HS-27A (cell line): ENCODE results near the gene POR.
"Not testable (repeated sequence)": the region's sequence is repeated elsewhere in the genome, so short reads cannot be mapped to it uniquely, and the experiment has no call there.

Source experiments
- DNase-seq: peaks from one replicate; pipeline ENCODE4 v3.0.0-alpha.2; 2012; ENCODE audit warnings: low read depth, missing footprints

Gene POR

DNA sequence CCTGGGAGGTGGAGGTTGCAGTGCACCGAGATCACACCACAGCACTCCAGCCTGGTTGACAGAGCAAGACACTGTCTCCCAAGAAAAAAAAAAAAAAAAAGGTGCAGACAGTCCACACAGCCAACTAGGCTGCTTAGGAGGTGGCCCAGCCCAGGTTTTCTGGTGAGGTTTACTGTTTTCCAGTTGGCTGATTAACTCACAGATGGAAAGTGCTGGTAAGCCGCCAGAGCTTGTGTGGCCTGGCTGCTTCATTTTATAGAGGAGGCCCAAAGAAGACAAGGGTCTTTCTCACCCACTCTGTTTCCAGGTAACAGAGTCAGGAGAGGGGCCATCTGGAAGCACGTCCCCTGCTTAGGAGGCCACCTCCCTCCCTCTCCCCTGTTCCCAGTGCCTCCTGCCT is 29.9 kb upstream of the POR start:
- DNase-seq: no peak

DNA sequence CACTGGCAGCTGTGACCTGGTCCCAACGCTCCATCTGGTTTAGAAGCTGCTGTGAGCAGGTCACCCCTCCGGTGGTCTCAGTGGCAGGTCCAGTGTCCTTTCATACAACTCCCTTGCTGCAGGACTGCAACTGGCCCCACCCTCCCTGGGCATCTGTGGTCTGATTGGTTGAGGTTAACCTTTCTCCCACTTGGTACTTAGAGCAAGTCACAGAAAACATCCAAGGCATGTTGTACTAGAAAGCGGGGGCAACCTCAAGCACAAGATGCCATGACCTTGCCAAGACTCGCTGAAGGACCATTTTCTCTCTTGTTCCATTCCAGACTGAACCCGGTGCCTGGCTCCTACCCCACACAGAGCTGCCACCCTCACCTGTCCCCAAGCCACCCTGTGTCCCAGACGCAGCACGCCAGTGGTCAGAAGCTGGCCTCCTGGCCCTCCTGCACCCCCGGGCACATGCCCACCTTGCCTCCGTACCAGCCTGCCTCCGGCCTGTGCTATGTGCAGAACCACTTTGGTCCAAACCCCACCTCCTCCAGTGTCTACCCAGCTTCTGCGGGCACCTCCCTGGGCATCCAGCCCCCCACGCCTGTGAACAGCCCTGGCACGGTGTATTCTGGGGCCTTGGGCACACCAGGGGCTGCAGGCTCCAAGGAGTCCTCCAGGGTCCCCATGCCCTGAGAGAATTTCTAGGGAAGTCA is 27.1 kb upstream of the POR start:
- no peak for DNase-seq

DNA sequence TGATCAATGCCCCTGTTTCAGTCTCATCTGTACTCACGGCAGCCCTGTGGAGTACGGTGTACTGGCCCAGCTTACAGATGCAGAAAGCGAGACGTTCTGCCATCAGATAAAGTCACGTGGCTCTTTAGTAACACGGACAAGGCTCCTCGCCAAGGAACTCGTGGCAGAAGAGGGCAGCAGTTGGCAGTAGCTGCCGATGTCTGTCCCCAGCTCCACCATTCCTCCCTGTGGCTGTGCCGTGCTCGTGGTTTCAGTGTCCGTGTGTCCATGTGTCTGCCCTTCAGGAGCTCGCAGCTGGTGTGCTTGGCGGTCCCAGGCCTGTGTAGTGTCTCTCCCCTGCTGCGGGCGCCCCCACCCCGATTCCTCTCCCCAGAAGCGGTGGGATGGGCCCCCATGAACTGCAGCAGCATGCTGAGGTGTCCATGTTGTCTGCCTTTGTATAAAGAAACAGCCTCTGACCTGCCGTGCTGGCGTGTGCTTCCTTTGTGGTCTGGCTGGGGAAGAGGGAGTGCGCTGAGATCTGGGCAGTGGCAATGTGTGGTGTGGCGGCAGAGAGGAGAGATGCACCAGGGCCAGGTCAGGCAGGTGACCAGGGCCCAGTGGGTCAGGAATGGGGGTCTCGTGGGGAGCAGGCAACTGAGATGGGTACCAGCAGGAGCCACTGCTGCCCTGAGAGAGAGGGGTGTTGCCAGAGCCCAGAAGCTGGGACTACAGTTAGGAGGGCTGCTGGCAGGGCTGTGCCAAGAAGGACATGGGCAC is 26.3 kb upstream of the POR start:
- DNase-seq: no peak

DNA sequence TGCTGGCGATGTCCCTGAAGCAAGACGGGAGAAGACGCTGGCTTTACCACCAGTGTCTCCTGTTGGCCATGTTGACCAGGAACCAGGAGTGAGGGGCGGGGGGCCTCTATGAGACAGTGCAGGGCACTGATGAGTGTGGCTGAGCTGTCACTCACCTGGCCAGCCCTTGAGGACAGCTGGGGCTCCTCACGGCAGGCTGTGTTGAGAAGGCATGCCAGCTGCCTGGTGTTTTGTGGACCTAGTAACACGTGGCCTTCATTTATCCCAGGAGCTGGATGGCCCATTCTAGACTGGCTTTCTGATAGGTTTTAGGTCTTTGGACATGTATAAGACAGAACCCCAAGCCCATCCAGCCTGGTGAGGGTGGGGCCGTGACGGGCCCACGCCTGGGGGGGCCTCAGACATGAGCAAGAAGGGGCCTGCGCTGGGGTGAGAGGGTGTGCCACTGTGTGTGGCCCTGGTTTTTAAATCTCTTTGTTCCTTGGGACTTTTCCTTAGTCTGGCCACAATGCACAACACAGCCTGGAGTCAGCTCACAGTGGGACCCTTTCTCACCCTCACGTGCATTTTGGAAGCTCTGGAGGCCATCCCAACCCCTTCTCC is 25.6 kb upstream of the POR start:
- DNase-seq: no peak

DNA sequence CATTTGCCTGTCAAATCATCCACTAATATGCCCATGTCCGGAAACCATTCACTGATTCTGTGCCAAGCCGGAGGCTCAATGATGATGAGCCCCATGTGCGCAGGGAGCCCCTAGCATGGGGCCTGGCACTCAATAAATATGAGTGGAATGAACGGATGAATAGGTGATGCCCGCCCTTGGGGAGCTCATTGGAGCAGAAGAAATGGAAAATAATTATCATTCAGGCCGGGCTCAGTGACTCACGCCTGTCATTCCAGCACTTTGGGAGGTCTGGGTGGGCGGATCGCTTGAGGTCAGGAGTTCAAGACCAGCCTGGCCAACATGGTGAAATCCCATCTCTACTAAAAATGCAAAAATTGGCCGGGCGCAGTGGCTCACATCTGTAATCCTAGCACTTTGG is 25.1 kb upstream of the POR start:
- no peak for DNase-seq

DNA sequence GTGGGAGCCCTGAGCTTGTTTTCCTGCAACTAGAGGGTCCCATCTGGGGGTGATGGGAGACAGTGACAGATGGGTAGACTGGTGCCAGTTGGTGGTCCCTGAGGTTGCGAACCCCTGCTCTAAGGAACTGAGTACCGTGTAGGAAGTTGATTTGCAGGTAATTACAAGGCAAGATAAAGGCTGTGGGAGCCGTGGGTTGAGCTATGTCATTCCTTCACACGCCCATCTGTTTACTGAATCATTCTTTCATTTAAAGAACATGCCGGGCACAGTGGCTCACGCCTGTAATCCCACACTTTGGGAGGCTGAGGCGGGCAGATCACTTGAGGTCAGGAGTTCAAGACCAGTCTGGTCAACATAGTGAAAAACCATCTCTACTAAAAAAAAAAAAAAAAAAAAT is 23.7 kb upstream of the POR start:
- not testable (repeated sequence) for DNase-seq

DNA sequence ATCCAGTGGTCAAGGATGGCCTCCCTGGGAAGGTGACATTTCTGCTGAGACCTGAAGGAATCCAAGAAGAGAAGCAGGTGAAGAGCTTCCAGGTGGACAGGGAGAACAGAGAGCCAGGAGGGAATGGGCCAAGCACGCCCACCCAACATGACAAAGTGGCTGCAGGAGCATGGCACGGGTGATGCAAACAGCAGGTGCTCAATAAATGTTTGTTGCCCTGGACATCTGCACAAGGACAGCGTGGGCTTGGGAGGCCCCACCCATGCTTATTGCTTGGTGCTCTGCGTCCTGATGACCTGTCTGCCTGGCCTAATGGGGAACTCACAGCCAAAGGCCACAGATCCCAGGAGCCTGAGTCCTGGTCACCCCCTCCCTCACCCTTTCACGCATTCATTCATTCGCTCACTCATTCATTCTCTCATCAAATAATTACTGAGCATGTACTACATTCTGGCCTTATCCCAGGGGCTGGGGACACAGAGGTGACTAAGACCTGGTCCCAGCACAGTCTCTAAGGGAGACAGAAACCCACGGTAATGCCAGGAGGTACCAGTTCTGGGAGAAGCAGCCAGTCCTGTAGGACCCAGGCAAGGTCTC is 23.0 kb upstream of the POR start:
- no peak for DNase-seq

DNA sequence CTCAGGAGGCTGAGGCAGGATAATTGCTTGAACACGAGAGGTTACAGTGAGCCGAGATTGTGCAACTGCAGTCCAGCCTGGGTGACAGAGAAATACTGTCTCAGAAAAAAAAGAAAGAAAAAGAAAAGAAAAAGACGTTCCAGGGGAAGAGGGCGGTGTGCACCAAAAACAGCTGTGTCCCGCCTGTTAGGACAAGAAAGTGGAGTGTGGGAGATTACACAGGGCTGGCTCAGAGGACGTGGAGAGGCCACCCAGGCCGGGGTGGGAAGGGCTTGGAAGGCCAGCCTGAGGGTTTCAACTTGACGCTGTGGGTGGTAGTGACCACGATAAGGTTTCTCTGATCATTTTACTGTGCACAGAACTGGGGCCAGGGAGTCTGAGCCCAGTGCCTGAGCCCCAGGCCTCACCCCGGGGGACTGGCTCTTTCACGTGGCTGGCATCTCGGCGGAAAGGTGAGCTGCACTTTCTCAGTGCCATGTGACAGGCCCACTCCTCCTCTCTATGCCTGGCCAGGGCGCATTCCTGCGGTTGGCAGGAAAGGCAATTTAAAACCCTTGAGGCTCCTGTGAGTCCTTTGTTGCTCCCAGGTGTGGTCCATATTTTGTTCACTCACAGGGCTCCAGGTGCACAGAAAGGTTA is 22.2 kb upstream of the POR start:
- DNase-seq: no peak

DNA sequence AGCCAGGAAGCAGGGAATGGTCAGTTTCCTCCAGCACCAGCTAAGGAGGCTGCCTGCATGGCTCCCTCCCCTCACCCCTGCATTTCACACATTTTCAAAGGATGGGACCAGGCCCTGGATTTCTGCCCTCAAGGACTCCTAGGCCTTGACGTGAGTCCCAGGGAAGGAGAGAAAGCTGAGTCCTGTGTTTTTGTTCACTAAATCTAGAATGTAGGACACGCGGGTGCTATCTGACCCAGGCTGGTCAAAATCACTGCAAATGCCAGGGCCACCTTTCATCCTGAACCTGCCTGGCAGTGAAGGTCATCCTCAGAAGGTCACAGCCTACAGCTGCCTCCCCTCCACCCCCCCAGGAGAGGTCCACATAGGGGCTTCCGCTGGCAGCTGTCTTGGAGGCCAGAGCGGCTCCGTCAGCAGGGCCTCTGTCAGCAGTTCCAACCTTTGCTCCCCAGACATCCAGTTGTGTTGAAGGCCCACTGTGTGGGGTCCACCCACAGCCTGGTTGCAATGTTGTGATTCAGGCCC is 18.1 kb upstream of the POR start:
- no peak for DNase-seq

DNA sequence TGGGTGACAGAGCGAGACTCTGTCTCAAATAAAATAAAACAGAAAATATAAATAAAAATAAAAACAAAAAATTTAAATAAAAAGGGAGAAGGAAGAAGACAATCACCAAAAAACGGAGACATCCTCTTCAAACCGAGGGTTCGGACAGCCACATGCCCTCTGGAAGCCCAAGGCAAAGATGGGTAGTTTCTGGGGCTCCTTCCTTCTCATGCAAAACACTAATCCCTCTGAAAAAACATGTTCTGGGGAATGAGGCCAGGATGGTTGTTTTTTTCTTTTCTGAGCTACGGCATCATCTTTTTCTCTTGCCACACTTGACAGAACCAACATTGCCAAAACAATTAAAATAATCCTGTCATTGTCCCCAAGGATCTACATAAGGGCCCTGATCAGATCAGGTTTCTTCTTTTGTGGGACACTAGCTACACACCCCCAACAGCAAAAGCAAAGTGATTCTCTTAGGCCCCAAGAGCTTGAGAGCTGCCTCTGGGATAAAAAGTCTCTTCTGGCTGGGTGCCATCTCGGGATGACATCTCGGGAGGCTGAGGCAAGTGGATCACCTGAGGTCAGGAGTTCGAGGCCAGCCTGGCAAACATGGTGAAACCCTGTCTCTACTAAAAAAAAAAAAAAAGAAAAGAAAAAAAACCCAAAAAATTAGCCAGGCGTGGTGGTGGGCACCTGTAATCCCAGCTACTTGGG is 14.2 kb upstream of the POR start:
- no peak for DNase-seq

DNA sequence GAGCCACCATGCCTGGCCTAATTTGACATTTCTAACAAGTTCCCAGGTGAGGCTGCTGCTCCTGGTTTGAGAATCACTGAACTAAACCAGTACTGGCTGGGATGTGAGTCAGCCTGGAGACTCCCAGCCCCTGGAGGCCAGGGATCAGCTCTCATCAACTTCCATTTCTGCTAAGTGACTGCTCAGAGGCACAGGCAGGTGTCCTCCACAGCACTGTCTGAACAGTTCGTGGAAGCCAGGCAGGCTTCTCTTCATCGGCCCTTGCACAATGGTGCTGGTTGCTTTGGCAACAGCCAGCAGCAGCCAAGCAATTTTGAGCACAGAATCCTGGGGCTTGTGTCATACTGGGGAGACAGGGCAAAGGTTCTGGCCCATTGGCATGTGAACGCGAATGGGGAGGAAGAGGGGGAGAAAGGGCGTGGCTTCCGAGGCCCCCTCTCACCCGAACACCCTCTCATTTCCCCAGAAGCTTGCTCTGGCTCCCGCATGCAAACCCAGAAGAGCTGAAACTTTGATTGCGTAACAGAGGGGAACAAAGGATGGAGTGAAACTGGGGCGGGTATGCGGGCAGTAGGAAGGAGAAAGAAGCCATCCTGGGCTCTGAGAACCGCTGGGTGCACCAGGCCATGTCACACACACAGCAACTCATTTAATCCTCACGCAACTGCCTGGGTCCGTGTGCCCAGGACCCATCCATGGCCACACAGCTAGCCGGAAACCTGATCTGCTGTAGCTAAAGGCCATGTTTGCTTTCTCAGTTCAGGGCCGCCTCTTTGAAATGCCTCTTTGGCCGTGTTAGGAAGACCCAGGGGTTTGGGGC is 9.0 kb upstream of the POR start:
- DNase-seq: no peak

DNA sequence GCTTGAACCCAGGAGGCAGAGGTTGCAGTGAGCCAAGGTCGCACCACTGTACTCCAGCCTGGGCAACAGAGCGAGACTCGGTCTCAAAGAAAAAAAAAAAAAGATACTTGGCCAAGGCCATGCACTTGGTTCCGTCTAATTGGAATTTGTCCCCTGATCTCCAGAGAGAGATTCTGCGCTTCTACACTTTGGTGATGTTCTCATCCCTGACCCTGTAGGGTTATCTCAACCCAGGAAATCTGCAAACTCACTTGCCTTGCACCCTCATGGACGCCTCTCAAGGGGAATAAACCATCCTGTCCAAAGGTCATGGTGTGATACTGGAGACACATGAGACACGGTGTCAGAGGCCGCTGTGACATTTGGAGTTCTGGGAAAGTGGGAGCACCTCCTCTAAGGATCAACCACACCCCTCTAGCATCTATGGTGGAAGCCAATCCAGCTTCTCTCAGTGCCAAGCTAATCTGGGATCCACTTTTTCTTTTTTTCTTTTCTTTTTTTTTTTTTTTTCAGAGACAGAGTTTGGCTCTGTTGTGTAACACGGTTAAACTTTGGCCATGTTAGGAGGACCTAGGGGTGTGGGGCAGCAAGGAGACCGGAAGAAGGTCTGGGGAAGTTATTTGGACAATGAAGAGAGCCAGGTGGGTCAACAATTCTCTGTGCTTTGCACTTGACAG is 7.8 kb upstream of the POR start:
- no peak for DNase-seq

DNA sequence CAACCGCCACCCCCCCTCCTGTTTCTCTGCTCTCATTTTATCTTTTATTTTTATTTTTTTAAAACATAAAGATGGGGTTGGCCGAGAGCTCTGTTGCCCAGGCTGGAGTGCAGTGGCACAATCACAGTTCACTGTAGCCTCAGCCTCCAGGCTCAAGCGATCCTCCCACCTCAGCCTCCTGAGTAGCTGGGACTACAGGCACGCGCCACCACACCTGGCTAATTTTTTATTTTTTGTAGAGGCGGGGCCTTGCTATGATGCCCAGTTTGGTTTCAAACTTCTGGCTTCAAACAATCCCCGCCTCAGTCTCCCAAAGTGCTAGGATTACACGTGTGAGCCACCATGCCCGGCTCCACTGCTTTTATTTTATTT is 7.3 kb upstream of the POR start:
- DNase-seq: not testable (repeated sequence)

DNA sequence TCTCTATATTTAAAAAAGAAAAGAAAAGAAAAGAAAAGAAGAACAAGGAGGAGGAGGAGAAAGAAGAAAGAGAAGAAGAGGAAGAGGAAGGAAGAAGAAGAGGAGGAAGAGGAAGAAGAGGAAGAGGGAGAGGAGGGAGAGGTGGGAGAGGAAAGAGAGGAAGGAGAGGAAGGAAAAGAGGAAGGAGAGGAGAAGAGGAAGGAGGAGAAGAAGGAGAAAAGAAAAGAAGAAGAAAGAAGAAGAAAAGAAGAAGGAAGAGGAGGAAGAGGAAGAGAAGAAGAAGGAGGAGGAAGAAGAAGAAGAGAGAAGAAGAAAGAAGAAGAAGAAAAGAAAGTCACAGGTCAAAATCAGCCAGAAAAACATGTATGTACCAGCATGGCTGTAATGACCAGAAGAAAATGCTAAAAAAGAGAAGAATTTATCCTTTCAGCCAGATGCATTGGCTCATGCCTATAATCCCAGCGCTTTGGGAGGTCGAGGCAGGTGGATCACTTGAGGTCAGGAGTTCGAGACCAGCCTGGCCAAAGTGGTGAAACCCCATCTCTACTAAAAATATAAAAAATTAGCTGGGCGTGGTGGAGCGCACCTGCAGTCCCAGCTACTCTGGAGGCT is 5.3 kb upstream of the POR start:
- no peak for DNase-seq

DNA sequence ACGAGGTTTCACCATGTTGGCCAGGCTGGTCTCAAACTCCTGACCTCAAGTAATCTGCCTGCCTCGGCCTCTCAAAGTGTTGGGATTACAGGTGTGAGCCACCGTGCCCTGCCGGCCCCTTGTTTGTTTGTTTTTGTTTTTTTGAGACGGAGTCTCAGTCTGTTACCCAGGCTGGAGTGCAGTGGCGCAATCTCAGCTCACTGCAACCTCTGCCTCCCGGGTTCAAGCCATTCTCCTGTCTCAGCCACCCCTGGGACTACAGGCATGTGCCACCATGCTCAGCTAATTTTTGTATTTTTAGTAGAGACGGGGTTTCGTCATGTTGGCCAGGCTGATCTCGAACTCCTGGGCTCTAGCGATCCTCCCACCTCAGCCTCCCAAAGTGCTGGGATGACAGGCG is 3.8 kb upstream of the POR start:
- not testable (repeated sequence) for DNase-seq

DNA sequence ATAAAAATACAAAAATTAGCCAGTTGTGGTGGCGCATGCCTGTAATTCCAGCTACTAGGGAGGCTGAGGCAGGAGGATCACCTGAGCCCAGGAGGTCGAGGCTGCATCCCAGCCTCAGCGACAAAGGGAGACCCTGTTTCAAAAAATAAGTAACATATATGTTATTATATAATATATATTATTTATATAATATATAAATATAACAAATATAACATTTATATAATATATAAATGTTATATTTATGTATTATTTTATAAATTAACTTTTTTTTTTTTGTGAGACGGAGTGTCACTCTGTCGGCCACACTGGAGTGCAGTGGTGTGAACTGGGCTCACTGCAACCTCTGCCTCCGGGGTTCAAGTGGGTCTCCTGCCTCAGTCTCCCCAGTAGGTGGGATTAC is 1.5 kb upstream of the POR start:
- no peak for DNase-seq

DNA sequence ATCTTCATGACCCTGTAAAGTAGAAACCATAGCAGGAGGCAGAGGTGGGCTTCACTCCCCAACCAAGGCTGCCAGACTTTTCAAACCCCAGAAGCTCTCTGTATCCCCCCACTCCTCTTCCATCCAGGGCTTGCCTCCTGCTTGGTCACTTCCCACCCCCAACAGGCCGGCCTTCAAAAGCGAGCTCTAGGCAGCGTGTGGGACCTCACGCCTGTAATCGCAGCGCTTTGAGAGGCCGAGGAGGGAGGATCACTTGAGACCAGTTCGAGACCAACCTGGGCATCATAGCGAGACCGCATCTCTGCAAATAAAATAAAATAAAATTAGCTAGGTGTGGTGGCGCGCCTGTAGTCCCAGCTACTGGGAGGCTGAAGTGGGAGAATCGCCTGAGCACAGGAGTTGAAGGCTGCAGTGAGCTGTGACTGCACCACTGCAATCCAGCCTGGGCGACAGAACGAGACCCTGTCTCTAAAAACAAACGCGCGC is 743 bp upstream of the POR start:
- no peak for DNase-seq

DNA sequence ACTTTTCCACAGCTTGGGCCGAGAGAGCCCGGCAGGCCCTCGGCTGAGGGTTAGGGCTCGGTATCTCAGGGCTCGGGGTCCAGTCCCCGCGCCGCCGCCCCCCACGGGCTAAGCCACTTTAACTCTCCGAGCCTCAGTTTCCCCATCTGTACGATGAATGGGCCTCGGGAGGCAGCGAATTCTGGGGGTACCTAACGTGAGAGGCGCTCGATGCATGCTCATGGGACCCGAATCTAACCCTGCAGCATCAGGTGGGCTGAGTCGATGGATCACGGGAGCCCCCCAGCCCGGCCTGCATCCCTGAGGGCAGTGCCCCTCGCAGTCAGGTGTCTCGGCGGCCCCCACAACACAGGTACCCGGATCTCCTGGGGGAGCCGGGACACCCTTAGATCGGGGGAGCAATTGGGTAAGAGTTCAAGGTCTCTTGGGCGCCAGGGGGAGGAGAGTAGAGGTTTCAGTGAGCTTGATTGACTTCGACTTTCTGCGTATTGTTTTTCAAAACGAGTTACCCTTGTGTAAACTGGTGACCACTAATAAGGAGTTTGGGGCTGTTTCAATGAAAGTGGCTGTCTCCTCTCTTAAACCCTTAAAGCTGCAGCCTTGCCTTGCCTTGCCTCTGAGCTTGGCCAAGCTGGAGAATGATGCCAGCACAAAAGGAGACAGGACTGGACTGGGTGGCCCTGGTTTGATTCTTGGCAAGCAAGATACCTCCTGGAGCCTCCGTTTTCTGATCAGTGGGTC is 631 bp downstream of the POR start:
- DNase-seq: no peak

DNA sequence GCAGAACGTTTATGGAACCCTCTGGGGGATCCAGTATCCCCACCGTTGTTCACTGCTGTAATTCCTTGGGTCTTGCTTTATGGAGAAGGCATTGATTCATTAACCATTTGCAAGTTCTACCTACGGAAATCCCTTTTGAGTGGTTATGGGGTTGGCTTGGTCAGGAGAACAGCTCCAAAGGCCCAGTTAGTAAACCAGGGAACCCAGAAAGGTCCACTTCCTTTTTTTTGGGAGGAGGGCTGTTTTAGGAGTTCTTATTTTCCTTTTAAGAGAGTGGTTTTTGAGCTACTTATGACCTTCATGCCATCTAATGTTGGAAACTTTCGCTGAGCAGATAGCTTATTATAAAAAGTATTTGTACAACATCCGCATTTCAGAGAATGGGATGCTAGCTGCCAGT is 1.3 kb downstream of the POR start:
- no peak for DNase-seq
